Mesodermal cell (in vitro differentiated cells): Measurements from ENCODE around the gene MYOF.
A peak's percentile ranks its signal among the peaks of the same experiment; 100 is the strongest.

Source experiments
- H3K27ac ChIP-seq: 2 replicates; pipeline ENCODE4 v1.7.0; 2013; ENCODE audit warnings: mild to moderate bottlenecking, low read depth, low read length, moderate library complexity; ENCODE audit not compliant: severe bottlenecking
- H3K36me3 ChIP-seq: 2 replicates; pipeline ENCODE4 v1.7.1; 2013; ENCODE audit warnings: mild to moderate bottlenecking, low read length, moderate library complexity; ENCODE audit not compliant: control insufficient read depth, insufficient read depth
- H3K4me1 ChIP-seq: one replicate; pipeline ENCODE4 v1.7.1; 2013; ENCODE audit warnings: mild to moderate bottlenecking, low read length; ENCODE audit not compliant: insufficient read depth, control insufficient read depth, poor library complexity, severe bottlenecking
- H3K4me3 ChIP-seq: 2 replicates; pipeline ENCODE4 v1.7.0; 2013; ENCODE audit warnings: low read length, control low read depth, mild to moderate bottlenecking; ENCODE audit not compliant: insufficient read depth, poor library complexity, severe bottlenecking; ENCODE audit errors: extremely low read depth
- H3K9me3 ChIP-seq: 2 replicates; pipeline ENCODE4 v1.7.1; 2013; ENCODE audit warnings: mild to moderate bottlenecking, low read length, moderate library complexity; ENCODE audit not compliant: control insufficient read depth
- WGBS, 2 experiments: methylation state at CpG; one replicate each; pipeline ENCODE4 v1.1.5; 2013; ENCODE audit warnings: missing lambda C conversion rate in 2 of 2; ENCODE audit not compliant: insufficient coverage in 2 of 2; 5-methylcytosine and 5-hydroxymethylcytosine counted together

The MYOF gene

GRCh38 chr10:93501650-93502049 is 19.5 kb upstream of the MYOF start:
- no peaks in the 10 kb centered on the region for H3K9me3 ChIP-seq
- H3K36me3 ChIP-seq, result peaks cover 43% of the 10 kb centered on the region
- no peaks in the 10 kb centered on the region for H3K4me1 ChIP-seq
- no peak overlapping the region for H3K27ac ChIP-seq
- no peak overlapping the region for H3K4me3 ChIP-seq

- WGBS, 2 experiments, result 83 to 94% methylated on average over 3 to 5 of the region's 5 CpGs
- Histone ChIP-seq H3K36me3 (peaks cover 10% of the 10 kb centered on the region), H3K27ac (no peak overlapping the region), H3K9me3 (no peaks in the 10 kb centered on the region), H3K4me1 (no peaks in the 10 kb centered on the region), H3K4me3 (no peak overlapping the region)
These were observed 16.0 kb upstream of the MYOF start for GRCh38 chr10:93498166-93498565.

- H3K9me3 ChIP-seq, result no peaks in the 10 kb centered on the region
- peak within 1 kb of the TSS; percentile 70 for H3K27ac ChIP-seq
- peaks cover 3% of the 10 kb centered on the region for H3K36me3 ChIP-seq
- no peaks in the 10 kb centered on the region for H3K4me1 ChIP-seq
- WGBS, 2 experiments, result 0 to 1% methylated on average over 49 to 62 of the region's 68 CpGs
- peak within 1 kb of the TSS; percentile 73 for H3K4me3 ChIP-seq
These were observed 14.3 kb upstream of the MYOF start, which contains the start of gene CEP55 for GRCh38 chr10:93496322-93497041. Gene CEP55, plus strand, starts transcription at chr10:93496612. Its CDS starts 3,440 bp downstream, at chr10:93500052.

- Histone ChIP-seq H3K27ac (peak overlapping the region; percentile 70), H3K4me3 (peak overlapping the region; percentile 73)
- 2 to 17% methylated on average over 14 to 23 of the region's 28 CpGs for WGBS, 2 experiments
These were observed 13.7 kb upstream of the MYOF start for GRCh38 chr10:93495654-93496321.

DNA sequence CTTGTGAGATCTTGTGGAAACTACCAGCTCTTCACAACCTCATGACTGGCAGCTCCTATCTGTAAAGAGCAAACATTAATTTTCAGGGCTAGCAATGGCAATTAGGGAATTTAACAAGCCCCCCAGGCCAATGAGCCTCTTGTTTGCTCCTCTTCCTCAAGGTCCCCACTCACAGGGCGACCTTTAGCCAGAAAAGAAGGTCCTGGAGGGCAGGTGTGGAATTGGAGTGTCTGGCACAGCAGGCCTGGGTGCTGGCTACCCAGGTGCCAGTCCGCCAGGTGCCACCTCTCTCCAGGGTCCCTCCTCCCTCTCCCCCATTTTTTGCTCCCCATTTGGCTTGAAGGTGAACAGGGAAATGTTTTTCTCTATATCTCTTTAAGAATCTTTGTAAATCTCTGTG is 12.4 kb upstream of the MYOF start:
- no peaks in the 10 kb centered on the region for H3K9me3 ChIP-seq
- no peaks in the 10 kb centered on the region for H3K4me1 ChIP-seq
- 100% methylated on average over 1 of the region's 2 CpGs; no CpG with 5 or more reads in 1 of the 2 experiments for WGBS, 2 experiments
- no peak overlapping the region for H3K27ac ChIP-seq
- H3K36me3 ChIP-seq, result no peaks in the 10 kb centered on the region
- no peak overlapping the region for H3K4me3 ChIP-seq

More at GRCh38 chr10:93495654-93496321, 13.7 kb upstream of the MYOF start:
- H3K9me3 ChIP-seq, result no peaks in the 10 kb centered on the region
- peaks cover 3% of the 10 kb centered on the region for H3K36me3 ChIP-seq
- no peaks in the 10 kb centered on the region for H3K4me1 ChIP-seq

GRCh38 chr10:93493162-93493561 is 11.0 kb upstream of the MYOF start:
- no peaks in the 10 kb centered on the region for H3K36me3 ChIP-seq
- H3K4me1 ChIP-seq, result no peaks in the 10 kb centered on the region
- 50 to 80% methylated on average over 1 to 3 of the region's 3 CpGs for WGBS, 2 experiments
- no peak overlapping the region for H3K4me3 ChIP-seq
- no peaks in the 10 kb centered on the region for H3K9me3 ChIP-seq
- no peak overlapping the region for H3K27ac ChIP-seq

GRCh38 chr10:93491602-93492121 is 9.5 kb upstream of the MYOF start:
- no peak overlapping the region for H3K27ac ChIP-seq
- WGBS, 2 experiments, result 83 to 100% methylated on average over 1 of the region's 2 CpGs
- no peaks in the 10 kb centered on the region for H3K4me1 ChIP-seq
- H3K9me3 ChIP-seq, result no peaks in the 10 kb centered on the region
- no peaks in the 10 kb centered on the region for H3K36me3 ChIP-seq
- no peak overlapping the region for H3K4me3 ChIP-seq

DNA sequence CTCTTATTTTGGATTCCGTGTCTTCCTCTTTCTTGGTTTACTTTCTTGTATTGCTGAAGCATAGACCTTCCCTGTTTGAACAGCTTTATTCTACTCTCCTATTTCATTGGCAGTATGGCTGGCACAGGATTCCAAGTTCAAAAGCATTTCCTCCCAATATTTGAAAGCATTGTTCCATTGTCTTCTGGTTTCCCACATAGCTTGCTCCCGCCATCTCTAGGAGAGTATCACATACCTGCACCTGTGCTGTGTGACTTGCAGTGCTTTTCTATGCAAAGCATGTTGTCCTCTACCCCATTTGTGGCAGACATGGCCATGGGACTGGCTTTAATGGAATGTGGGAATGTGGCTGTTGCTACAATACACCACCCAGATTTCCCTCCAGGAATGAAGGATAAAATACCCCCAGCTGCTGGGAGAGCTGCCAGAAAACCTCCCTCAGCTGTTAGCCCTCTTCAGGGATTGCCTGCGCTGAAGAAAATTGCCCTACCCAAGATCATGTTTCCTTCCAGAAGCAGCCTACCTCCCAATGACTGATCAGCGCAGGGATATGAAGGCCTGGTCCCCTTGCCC is 6.9 kb upstream of the MYOF start:
- Histone ChIP-seq H3K36me3 (no peaks in the 10 kb centered on the region), H3K4me3 (no peak overlapping the region), H3K4me1 (no peaks in the 10 kb centered on the region), H3K27ac (no peak overlapping the region), H3K9me3 (no peaks in the 10 kb centered on the region)
- 93 to 100% methylated on average over 2 to 4 of the region's 4 CpGs for WGBS, 2 experiments

DNA sequence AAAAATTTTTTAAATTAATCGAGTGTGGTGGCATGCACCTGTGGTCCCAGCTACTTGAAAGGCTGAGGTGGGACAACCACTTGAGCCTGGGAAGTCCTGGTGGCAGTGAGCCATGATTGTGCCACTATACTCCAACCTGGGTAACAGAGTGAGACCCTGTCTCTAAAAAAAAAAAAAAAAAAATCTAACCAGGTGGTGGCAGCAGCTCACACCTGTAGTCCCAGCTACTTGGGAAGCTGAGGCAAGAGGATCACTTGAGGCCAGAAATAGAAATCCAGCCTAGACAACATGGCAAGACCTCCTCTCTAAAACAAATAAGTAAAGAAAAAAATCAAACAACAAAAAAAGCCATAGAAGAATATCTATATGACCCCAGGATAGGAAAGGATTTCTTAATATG is 3.6 kb upstream of the MYOF start:
- no peaks in the 10 kb centered on the region for H3K9me3 ChIP-seq
- peaks cover 5% of the 10 kb centered on the region for H3K4me1 ChIP-seq
- 57% methylated on average over 1 of the region's 1 CpG; no CpG with 5 or more reads in 1 of the 2 experiments for WGBS, 2 experiments
- no peaks in the 10 kb centered on the region for H3K36me3 ChIP-seq
- H3K27ac ChIP-seq, result no peak overlapping the region
- H3K4me3 ChIP-seq, result no peak overlapping the region

GRCh38 chr10:93481637-93482144 is 443 bp downstream of the MYOF start:
- Histone ChIP-seq H3K4me3 (peak overlapping the region; percentile 61), H3K4me1 (peaks cover 15% of the 10 kb centered on the region), H3K27ac (peak overlapping the region; percentile 83), H3K36me3 (peaks cover 10% of the 10 kb centered on the region), H3K9me3 (no peaks in the 10 kb centered on the region)
- WGBS, 2 experiments, result 28 to 48% methylated on average over 5 to 7 of the region's 7 CpGs
